ENCODE data around the gene GIMAP7. TPM values are rescaled to one million over a fixed set of nuclear protein-coding genes. Genes with fewer than 3 reads are reported as not detected.

The GIMAP7 gene
- total RNA-seq, 1 donor from 2014 or later, result 22.2 TPM

- no peak for DNase-seq
- no peak for ATAC-seq (ENCODE audit: poor library complexity)
- intact Hi-C loops (cut with DNase I), result no loop called here
Observed at GRCh38 chr7:150566123-150566522, 51.5 kb downstream of the GIMAP7 start.

DNA sequence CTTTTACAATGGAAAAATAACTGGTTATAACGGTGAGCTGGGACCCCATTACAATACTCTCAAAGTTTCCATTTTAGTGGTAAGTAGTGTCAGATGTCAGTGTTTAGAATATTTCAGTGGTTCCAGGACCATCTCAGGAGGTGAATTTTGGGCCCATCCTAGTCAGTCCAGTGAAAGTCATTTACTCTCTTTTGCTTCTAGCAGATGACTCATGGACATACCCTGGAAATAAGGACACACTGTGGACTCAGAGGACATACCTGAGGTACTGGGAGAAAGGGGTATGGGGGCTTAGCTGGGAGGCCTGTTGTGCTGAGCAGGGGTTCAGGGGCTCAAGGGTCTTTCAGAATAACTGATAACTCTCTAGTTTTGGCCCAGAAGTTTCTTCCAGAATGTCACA is 51.9 kb downstream of the GIMAP7 start:
- no peak for DNase-seq
- intact Hi-C loops (cut with DNase I), result no loop called here
- ATAC-seq (ENCODE audit: poor library complexity), result no peak

- no peak for DNase-seq
- ATAC-seq (ENCODE audit: poor library complexity), result peak; percentile 66
- intact Hi-C loops (cut with DNase I), result no loop called here
Observed at GRCh38 chr7:150567169-150567568, 52.5 kb downstream of the GIMAP7 start, which contains the start of gene GIMAP4. Gene GIMAP4 (plus strand): TSS chr7:150567390. CDS start chr7:150569902, 2,512 bp downstream.

DNA sequence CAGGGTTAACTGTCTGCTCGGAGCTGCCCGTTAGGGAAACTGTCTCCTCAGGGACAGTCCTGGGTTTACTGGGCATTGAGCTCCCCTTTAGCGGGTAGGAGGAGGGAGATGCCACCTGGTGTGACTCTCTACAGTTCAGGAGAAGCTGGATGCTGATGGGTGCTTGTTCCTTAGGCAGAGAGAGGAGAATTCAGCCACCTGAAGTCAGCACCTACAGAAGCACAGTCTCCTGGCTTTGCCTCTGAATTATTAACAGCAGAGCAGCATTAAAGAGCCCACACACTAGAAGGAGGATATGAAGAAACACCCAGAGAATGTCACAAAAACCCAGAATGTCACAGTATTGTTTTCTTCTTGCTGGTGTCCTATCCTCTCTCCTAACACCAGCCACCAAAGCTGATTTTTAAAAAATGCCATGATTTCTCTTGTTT is 53.2 kb downstream of the GIMAP7 start:
- DNase-seq (no peak), ATAC-seq (ENCODE audit: poor library complexity) (peak; percentile 31)
- intact Hi-C loops (cut with DNase I), result no loop called here

DNA sequence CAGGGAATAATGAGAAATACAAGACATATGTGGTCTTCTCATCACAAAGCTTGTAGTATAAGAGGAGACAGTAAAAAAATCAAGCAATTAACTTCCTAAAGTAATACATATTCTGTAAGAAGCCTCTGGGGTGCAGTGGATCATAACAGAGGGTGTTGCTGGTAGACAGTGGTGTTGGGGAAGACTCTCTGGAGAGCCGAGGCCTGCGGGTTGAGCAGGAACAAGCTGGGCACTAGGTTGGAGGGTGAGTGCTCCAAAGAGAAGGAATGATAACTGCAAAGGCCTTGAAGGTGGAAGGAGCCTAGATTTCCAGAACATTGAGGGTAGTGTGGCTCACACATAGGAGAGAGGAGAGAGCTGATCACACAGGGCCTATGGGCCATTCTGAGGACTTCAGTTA is 54.0 kb downstream of the GIMAP7 start:
- intact Hi-C loops (cut with DNase I), result no loop called here
- DNase-seq (no peak), ATAC-seq (ENCODE audit: poor library complexity) (peak; percentile 69)

DNA sequence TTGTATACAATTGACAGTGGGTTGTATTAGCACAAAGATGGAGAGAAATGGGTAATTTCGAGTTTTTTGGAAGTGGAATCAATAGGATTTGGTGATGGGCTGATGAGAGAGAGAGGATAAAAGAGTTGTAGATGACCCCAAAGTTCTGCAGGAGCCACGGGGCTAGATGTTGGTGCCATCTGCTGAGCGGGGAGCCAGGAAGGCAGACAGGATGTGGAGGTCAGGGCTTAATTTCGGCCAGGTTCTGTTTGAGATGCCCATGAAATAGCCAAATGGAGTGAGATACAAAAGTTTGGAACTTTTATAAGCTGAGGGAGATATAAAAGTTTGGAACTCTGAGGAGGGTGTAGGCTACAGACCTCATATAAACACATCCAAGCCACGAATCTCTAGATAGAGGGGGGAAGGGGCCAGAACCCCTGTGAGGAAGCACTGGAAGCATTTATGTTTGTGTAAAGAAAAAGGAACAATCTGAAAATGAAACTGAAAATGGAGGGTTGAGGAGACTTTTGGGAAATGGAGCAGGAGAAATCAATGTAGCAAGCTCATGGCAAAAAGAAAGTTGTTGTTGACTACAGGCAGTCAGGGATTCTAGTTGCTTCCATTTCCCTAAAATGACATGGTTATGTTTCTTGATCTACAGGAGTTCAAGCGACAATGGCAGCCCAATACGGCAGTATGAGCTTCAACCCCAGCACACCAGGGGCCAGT is 54.7 kb downstream of the GIMAP7 start:
- no peak for ATAC-seq (ENCODE audit: poor library complexity)
- intact Hi-C loops (cut with DNase I), result no loop called here
- DNase-seq, result no peak

Other genes with a start within 250 kb of the GIMAP7 start
- 3.7 TPM for gene LRRC61, start 191.5 kb upstream of the GIMAP7 start, total RNA-seq
- gene ACTR3C, start 191.3 kb upstream of the GIMAP7 start, total RNA-seq, result 2.9 TPM
- 24.0 TPM for gene RARRES2, start 173.2 kb upstream of the GIMAP7 start, total RNA-seq
- 116 TPM for gene REPIN1, start 146.1 kb upstream of the GIMAP7 start, total RNA-seq
- 3.6 TPM for gene ZNF775, start 135.5 kb upstream of the GIMAP7 start, total RNA-seq
- 14.4 TPM for gene GIMAP8, start 64.2 kb upstream of the GIMAP7 start, total RNA-seq
- 34.7 TPM for gene GIMAP4, start 52.5 kb downstream of the GIMAP7 start, total RNA-seq
- 29.9 TPM for gene GIMAP6, start 117.5 kb downstream of the GIMAP7 start, total RNA-seq
- gene GIMAP2, start 170.8 kb downstream of the GIMAP7 start, total RNA-seq, result 4.7 TPM
- 5.6 TPM for gene GIMAP1, start 201.7 kb downstream of the GIMAP7 start, total RNA-seq
- 8.5 TPM for gene GIMAP5, start 222.5 kb downstream of the GIMAP7 start, total RNA-seq